GM23248 (cell line): ENCODE measurements around the gene CYP2U1.

Experiments used
- EZH2 ChIP-seq: fragments of 200-600 bp; sonication (generic); IDR thresholded peaks from 2 replicates; pipeline ENCODE4 v1.6.1; 2018; ENCODE audit warnings: antibody characterized with exemption, mild to moderate bottlenecking; ENCODE audit not compliant: insufficient read depth, poor library complexity, severe bottlenecking
- EZH2phosphoT487 ChIP-seq: fragments of 200-600 bp; sonication (generic); IDR thresholded peaks from 2 replicates; pipeline ENCODE4 v1.6.1; 2018; ENCODE audit warnings: antibody characterized with exemption, moderate library complexity, mild to moderate bottlenecking, low read depth; ENCODE audit not compliant: insufficient read depth

- no peak for TF ChIP-seq EZH2
- TF ChIP-seq EZH2phosphoT487 = no peak
Observed at GRCh38 chr4:107901213-107901934, 30.0 kb upstream of the CYP2U1 start.
